HTR-8/SVneo (cell line): ENCODE measurements around the gene SLC10A7.
A peak's percentile ranks its signal among the peaks of the same experiment; 100 is the strongest.
"Not testable (repeated sequence)": the region's sequence is repeated elsewhere in the genome, so short reads cannot be mapped to it uniquely, and the experiment has no call there.

Experiments
- DNase-seq: peaks from one replicate; pipeline ENCODE4 v3.0.0; 2011; ENCODE audit warnings: low spot score, mixed read lengths; ENCODE audit not compliant: insufficient read length
- FAIRE-seq: peaks from 2 replicates; lab custom pipeline; 2011; peaks lifted over from hg19 to GRCh38; lab: Jason Lieb, UNC

Gene SLC10A7

DNA sequence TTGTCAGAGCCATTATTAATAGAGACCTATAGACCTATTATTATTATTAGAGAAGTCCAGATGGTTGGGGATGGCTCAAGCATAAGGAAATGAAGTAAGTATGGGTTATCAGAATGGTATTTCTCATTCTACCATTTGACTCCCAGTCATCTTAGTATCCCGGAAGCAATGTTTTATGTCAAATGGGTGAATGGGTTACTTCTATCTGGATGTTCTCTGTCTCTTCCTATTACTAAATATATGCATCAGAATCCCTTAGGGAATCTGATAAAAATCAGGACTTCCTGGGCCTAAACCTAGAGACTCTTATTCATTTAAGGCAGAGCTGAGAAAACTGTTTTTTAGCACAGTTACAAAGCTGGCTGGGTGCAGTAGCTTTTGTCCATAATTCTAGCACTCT is 149.9 kb downstream of the SLC10A7 start:
- FAIRE-seq (no peak), DNase-seq (no peak)

DNA sequence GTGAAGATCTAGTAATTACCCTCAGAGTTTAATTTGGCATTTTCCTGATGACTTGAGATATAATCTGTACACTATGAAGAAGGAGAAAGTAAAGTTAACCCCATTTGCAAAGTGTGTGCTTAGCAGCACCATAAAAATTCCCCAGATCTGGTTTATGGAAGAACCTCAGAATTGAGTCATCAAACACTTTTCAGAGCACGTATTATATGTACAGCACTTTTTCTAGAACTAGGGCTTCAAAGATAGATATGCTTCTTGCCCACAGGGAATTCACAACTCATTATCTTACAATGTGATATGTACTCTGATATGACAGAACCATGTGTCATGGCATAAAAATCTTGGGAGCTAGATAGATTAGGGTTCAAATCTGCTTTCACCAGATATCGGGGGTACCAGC is 150.9 kb downstream of the SLC10A7 start:
- DNase-seq (no peak), FAIRE-seq (no peak)

DNA sequence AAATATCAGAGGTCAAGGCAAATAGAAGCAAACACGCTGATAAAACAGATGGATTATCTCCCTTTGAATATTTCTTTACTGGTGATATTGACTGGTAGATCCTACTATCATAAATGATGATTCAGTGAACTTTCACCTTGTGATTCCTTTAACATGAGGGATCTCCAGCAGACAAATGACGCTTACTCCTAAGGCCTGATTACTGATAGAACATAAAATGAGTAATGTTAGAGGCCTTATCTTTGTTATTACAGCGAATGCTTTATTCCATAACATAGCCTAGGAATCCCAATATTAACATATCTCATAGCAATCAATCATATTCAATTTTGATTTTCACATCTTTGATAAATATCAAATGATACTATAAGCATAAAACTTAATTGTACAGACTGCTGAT is 152.3 kb downstream of the SLC10A7 start:
- no peak for DNase-seq
- no peak for FAIRE-seq

DNA sequence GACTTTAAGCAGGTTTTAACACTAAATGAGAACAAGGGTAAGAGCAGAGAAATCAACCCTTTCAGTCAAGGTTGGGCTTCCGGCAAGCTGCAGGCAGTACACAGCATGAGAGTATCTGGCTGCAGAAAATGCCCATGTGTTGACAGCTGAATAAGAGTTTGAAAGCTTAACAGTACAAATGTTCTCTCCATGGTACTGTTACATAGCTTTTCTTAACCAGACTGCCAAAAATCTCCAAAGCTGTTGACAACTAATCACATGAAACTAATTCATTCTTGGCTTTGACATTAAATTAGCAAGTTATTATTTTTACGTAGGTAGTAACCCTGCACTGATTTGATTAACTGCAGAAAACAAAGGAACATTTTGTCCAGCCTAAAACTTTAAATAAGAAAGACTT is 153.5 kb downstream of the SLC10A7 start:
- no peak for FAIRE-seq

DNA sequence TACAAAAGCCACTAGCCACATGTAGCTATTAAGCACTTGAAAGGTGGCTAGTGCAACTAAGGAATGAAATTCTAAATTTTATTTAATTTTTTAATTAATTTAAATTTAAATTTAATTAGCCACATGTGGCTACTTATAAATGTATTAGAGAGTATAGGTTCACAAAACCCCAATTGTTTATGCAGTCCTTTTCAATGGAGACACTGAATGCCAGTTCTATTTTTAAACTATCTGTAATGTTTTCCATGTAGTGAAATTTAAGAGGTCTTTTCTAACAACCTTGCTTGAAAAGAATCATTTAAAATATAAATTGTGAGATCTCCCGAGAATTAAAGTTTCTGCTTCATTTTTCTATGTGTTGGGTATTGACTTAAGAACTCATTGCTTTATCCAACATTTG is 154.4 kb downstream of the SLC10A7 start:
- DNase-seq (no peak), FAIRE-seq (no peak)

More for the DNA sequence above, 153.5 kb downstream of the SLC10A7 start:
- DNase-seq = no peak

DNA sequence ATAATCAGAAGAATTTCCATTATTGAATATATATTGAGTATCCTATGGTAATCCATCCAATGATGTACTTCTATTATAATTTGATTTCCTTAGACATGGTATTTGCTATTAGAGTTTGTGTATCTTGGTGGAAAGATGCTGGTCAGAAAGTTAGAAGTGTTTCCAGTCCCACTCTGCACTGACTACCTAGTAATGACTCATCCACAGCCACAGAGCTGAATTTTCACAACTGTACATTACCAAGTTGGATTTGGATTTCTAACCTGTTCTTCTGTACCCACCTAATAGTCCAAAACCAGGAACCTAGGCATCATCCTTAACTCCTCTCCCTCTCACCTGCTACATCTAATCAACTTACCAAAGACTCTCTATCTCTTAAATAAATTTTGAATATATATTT is 162.0 kb downstream of the SLC10A7 start:
- DNase-seq (no peak), FAIRE-seq (no peak)

DNA sequence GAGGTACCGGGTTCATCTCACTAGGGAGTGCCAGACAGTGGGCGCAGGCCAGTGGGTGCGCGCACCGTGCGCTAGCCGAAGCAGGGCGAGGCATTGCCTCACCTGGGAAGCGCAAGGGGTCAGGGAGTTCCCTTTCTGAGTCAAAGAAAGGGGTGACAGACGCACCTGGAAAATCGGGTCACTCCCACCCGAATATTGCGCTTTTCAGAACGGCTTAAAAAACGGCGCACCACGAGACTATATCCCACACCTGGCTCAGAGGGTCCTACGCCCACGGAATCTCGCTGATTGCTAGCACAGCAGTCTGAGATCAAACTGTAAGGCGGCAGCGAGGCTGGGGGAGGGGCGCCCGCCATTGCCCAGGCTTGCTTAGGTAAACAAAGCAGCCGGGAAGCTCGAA is 171.6 kb downstream of the SLC10A7 start:
- FAIRE-seq, DNase-seq: not testable (repeated sequence)

DNA sequence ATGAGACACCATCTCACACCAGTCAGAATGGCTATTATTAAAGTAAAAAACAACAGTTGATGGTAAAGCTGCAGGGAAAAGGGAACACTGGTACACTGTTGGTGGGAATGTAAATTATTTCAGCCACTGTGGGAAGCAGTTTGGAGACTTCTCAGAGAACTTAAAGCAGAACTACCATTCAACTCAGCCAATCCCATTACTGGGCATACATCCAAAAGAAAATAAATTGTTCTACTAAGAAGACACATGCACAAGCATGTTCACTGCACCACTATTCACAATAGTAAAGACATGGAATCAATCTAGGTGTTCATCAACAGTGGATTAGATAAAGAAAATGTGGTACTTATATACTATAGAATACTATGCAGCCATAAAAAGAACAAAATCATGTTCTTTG is 172.4 kb downstream of the SLC10A7 start:
- DNase-seq (no peak), FAIRE-seq (no peak)

DNA sequence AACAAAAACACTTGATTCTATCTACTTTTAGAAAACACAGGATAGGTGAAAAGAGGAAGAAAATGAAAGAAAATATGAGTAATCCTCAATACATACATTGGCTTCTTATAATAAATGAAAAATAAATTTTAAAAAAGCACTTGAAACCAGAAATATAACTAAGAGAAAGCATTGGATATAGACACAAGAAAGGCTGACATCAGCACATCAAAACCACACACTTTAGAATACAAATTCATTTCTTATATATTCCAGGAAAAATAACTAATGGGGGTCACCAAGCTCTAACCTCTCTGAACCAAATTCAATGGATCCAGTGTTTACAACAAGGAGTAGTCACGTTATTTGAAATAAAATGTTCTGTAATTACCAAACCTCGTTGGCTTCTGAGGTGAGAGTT is 173.9 kb downstream of the SLC10A7 start:
- FAIRE-seq (no peak), DNase-seq (no peak)

DNA sequence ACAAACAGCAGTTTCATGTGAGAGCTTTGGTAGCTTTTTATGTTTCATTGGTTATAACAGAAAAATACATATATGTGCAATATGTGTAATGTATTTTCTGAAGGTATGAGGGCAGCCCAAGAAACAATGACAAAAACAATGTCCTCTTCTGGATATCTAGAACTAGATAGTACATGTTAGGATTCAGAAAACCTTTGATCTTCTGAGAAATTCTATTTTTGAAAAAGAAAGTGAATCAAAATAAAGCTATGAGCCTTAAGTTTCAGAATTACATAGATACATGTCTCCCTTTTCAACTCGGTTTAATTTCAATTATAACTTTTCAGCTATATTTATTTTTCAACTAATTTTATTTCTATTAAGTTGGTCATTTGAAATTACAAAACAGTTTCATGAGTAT is 175.5 kb downstream of the SLC10A7 start:
- DNase-seq (no peak), FAIRE-seq (no peak)

DNA sequence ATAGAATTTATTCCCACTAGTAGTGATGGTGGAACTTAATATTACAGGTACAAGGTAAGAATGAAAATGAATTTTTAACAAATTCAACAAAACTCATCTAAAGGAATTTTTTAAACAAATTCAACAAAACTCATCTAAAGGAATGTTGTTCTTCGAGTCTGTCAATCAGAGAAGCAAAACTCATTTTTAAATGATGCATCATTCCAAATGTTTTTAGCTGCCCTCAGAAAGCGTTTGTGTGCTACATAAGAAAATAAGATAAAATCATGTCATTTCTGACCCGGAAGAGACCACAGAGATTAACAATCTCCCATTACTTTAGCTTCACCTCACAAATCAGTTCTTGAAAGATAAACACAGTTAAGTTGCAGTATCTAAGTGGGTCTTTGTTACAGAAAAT is 178.0 kb downstream of the SLC10A7 start:
- FAIRE-seq (no peak), DNase-seq (no peak)

DNA sequence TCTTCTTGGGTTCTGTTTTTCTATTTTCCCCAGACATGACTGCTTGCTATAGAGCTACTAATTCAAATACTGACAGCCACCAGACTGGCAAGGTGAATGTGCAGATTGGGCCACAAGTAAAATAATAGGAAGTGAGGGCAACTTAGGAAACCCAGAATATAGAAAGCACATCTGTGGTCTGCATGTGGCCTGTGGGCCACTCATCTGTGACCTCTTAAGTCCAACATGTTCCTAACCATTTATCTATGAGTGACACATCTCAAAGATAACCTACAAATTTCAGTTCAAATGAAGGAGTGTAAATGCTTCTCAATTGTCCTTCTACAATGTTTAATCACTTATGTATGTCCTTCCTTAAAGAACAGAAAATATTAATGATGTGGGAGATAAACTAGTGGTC is 178.5 kb downstream of the SLC10A7 start:
- FAIRE-seq (no peak), DNase-seq (no peak)

DNA sequence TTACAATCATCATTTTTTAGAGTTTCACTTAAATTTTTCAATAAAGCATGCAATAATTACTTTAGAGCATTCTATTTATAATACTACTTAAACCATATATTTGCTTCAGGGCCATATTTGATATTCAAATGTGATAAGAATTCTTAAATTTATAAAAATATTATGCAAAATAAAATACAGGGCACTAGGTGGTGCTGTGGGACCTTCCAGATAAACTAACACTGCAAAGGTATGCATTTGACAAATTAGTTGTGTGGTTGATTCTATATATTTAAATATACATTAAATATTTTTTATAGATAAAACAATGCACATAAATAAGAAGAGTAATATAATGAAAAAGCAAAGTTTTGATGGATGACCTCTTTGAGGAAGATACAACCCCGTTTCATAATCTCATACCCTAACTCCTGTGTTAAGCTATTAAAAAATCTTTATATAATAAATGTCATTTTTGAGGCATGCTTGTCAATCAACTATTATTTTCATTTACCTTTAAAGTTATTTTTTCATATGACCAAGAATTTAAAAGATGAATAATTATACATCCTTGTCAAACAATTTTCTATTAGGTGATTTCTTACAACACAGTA is 179.0 kb downstream of the SLC10A7 start:
- no peak for DNase-seq
- no peak for FAIRE-seq

DNA sequence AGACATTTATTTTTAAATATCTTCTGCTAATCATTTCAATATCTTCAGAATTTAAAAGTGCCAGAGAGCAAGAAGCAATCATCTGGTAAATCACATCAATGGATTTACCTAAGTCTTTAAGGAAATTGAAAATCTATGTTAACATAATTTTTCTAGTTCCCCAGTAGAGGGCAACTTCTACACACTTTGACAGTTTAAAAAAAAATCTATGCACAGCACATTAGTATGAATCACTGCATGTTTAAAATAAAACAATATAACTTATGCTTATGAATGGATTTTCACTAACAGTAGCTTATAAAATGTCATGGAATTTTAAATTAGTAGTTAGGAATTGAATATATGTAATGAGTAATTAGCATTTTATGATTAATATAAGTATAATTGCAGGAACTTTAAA is 180.9 kb downstream of the SLC10A7 start:
- no peak for DNase-seq
- no peak for FAIRE-seq

DNA sequence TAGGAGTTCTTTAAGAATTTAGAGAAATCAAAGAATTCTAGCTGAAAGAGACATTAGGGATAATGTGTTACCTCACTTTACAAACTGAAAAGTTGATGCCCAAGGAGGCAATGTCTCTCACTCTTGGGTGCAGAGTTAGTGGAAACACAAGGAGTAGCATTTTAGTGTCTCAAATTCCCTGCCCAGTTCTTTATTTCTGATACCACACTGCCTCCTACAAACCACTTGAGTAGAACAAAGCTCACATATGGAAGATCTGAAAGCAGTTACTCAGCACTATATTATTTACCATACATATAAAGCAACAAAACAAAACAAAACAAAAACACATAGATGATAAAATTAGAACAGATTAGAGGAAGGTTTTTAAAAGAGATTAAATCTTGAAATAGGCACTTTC is 183.2 kb downstream of the SLC10A7 start:
- no peak for DNase-seq
- FAIRE-seq = no peak

DNA sequence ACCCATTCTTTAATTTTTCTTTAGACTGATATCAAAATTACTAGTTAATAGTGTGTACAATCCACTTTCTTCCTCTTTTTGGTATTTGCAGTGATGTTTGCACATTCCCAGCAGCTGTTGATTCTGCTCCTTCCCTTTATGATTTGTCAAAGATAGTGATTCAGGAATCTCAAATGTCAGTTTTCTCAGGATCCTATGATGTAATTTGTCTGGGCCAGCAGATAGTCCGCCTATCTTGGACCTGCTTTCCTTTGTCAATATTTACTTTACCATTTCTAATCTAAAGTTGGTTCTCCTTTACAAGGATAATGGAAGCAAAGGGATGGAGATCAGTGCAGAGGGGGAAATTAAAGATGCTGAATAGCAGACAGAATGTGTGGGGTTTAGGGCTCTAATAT is 185.3 kb downstream of the SLC10A7 start:
- FAIRE-seq = no peak
- DNase-seq = no peak

DNA sequence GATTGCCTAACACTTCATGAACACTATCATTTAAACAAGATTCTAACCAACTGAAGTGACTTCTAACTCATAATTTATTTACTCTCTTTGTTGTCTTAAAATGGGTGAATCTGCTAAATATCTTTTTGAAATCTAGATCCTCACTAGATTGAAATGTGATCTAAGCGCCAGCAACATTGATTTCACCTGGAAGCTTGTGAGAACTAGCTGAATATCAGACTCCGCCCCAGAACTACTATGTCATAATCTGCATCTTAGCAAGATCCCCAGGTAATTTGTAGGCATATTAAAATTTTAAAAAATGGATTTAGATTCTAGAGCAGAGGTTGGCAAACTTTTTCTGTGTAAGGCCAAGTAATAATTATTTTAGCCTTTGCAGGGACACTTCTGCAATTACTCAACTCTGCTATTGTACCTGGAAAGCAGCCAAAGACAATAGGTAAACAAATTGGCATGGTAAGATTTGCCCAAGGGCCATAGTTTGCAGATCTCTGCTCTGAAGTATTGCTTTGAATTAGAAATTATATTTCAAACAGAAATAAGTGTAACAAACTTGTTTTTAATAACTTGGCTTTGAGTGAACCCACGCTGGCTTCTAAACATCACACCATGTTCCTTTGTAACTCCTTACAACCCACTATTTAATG is 185.9 kb downstream of the SLC10A7 start:
- no peak for FAIRE-seq
- no peak for DNase-seq

DNA sequence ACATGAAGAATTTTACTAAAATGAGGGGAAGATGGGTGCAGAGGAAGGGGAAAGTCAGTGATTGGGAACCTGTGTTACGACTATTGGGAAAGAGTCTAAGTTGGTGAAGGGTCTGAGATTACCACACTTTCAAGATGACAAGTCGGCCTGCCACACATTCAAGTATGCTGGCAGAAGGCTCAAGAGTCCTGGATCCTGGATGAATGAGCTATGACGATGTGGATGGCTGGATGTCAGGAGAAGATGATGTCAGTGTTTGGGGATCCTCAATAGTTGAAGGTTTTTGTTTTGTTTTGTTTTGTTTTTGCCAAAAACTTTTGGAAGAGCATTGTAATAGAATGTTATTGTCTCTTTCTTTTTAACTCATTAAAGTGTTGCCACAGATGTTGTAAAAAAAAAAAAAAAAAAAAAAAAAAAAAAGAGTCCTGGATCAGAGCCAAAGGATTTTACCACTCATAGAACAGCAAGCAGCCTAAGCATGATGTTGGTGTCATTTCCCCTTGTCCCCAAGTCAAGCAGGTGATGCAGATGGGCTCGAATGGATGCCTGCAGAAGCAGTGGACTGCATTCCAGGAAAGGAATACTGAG is 186.8 kb downstream of the SLC10A7 start:
- DNase-seq (no peak), FAIRE-seq (peak; percentile 63)

DNA sequence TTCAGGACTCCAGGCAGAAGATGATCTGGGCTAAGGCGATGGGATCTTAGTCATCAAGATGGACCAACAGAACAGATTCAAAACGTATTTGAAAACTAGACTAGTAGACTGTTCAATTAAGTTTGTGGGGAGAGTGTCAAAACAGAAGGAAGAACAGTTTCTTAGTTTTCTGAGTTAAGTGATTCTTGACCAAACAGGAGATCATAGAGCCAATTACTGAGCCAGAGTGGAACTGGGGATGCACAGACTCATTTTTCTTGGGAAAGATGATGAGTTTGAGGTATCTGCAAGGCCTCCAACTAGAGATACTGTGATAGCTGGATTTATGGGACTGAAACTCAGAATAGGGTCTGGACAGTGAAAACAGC is 187.9 kb downstream of the SLC10A7 start:
- DNase-seq (no peak), FAIRE-seq (no peak)

DNA sequence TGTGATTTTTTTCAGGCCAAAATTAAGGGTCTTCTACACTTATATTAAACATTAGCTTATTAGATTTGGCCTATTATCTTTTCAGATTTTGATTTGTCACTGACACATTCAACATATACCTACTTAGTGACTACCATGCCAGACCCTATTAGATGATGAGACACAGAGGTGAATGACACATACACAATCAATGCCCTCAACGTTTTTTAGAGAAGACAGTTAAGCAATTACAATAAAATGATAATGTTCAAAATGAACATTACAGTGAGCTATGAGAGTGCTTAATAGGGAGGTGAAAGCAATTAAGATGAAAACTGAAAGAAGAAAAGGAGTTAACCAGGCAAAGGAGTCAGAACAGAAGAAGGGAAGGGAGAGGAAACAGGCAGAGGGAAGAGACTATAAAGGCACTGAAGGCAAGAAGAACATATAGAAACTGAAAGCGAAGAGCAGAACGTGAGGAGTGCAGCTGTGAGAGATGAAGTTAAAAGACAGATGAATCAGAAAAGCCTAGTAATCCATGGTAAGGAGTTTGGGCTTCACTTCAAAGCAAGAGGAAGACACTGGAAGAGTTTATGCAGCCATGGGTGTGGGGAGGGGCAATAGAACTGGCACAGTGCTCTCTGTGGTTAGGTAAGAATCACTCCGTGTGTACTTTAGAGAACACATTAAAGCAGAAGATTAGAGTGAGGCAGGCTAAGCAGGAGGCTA is 188.4 kb downstream of the SLC10A7 start:
- FAIRE-seq (no peak), DNase-seq (no peak)

DNA sequence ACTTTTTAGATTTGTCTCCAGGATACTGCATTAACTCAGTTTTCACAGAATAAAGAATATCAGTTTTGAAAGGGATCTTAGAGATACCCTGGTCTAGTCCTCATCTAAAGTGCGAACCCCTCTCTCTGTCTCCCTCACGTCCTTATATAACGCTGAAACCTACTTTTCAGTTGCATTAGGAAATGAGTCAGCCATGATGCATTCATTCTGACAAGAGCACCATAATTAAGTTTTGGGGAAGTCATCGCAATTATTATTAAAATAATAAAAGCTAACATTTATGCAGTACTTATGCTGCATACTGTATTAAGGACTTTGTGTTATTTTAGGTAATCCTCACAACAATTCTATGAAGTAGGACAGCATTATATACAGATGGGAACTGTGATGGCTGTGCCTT is 191.3 kb downstream of the SLC10A7 start:
- no peak for FAIRE-seq
- no peak for DNase-seq
